Transverse colon (tissue), 4 donors: ENCODE data around the gene MAS1L.

Experiments used
- CTCF ChIP-seq, 5 experiments: fragments of 200-600 bp in 3 of 5; fragments of 450-650 bp in 2 of 5; sonication (generic) in 3 of 5; IDR thresholded peaks; 1 replicate in 2 of 5; 2 replicates in 3 of 5; pipeline ENCODE4 v1.5.1; 2016 to 2017; ENCODE audit warnings: antibody characterized with exemption in 5 of 5, inconsistent platforms in 3 of 5, mild to moderate bottlenecking in 2 of 5, moderate library complexity in 1 of 5
- EP300 ChIP-seq: sonication (generic); formaldehyde crosslinking; IDR thresholded peaks from one replicate; pipeline ENCODE4 v1.6.1; 2017; ENCODE audit warnings: antibody characterized with exemption, low read depth
- POLR2A ChIP-seq: fragments of 450-650 bp; IDR thresholded peaks from one replicate; pipeline ENCODE4 v1.6.1; 2016; ENCODE audit warnings: antibody characterized with exemption, mild to moderate bottlenecking, moderate library complexity
- POLR2AphosphoS5 ChIP-seq, 3 donors: sonication (generic); formaldehyde crosslinking; IDR thresholded peaks; one replicate each; pipeline ENCODE4 v1.6.1; 2016; ENCODE audit warnings: antibody characterized with exemption in 3 of 3

DNA sequence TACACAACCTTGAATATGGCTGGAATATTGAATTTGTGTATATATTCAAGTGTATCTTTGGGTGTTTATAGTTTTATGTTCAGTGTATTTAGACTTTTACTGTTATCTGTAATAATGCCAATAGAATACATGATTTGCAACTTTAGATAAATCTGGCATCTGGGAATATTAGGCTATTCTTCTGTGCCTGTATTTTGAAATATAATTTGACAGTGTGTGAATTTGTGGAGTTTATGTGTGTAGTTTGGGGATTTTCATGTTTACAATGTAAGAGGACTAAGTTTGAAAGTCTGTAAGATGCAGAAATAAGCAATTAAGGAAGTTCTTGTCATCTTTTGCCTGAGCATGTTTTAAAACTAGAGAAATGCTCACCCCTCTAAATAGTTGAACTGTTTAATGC, 48.8 kb downstream of the MAS1L start, which contains the start of gene OR10C1:
- TF ChIP-seq POLR2AphosphoS5 (IDR thresholded peaks at IDR 0.05), result no peak
- TF ChIP-seq CTCF (IDR thresholded peaks at IDR 0.05), result no peak
- no peak for TF ChIP-seq POLR2A
- no peak for TF ChIP-seq EP300
